GM19025 (cell line): ENCODE measurements around the gene TPRG1.

Experiments
- ATAC-seq: cut with Tn5 transposase; IDR thresholded peaks from one replicate; pipeline ENCODE4 v1.9.1; 2021; ENCODE audit warnings: mild to moderate bottlenecking, low read depth, moderate library complexity; ENCODE audit not compliant: unreplicated experiment

The TPRG1 gene

DNA sequence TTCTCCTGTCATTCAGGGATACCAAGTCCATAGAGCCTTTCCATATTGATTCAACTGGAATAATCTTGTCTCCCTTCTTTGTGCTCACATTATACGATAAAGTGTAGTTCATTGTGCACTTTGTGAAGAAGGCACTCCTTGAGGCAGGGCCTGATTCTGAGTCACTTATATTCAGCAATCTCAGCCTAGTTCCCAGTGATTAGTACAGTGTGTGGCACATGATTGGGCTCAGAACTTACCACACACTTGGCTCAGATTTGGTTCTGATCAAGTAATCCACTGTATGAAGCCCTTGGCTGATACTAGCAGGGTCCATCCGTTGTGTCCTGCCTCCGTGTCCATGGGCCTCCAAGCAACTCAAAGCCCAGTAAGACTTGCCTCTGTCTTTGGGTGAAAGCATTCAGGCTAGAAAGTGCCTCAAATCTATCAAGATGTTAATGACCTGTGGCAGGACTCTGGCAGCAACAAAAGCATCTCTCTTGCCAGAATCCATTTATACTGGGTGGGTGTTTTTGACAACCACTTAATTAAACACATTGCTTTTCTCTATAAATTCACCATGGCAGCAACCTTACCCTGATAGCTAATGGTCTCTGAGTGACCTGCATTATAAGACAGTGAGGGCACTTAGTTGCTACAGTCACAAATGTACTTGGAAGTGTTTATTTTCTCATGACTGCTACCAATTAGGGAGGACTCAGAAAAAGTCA is 51.3 kb downstream of the TPRG1 start:
- no peak for ATAC-seq

DNA sequence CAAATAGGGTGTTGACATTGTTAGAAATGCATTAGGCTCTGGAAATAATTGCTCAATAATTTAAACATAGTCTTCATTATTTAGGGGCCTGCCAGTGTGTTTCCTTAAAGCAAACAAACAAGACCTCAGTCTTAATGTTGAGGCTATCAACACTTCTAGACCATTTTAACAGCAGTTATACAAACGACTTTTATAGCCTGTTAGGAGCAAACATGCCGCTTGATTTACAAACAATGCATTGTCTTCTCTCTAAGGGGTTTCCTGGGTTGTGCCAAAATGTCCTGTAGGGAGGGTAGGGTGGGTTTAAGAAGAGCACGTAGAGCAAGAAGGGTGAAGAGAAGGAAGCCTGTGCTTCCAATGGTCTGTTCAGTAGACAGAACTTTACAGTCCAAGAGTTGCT is 53.7 kb downstream of the TPRG1 start:
- ATAC-seq, result no peak

- no peak for ATAC-seq
Measured at GRCh38 chr3:189227249-189227648, 55.5 kb downstream of the TPRG1 start.

DNA sequence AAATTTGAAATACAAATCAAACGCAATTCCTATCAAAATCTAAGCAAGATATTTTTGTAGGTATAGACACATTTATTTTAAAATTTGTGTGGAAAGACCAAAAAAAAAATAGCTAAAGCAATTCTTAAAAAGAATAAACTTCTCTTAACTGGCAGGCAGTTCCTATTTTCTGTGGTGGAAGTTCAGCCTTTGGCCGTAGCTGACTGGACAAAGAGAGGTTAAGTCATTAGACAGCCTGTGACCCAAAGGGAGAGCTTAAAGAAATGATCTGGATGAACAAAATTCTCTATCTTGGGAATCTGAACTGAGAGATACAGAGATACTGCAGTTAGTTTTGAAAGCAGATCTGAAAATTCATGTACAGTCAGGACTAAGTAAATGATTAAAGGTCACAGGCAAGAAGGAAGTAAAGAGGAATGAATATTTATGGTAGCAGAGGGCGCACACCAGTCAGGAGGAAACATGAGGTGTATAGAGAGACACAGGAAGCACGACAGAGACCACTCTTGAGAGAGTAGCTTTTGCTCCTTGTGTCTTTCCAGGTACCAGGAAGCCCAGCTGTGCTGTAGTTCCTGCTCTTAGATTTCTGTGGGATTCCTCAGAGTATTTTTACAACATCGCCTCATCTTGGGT is 57.5 kb downstream of the TPRG1 start:
- peak; percentile 67 for ATAC-seq

- no peak for ATAC-seq
Measured at GRCh38 chr3:189232790-189233189, 61.0 kb downstream of the TPRG1 start.

GRCh38 chr3:189233225-189233858 is 61.6 kb downstream of the TPRG1 start:
- ATAC-seq, result no peak

- no peak for ATAC-seq
Measured at GRCh38 chr3:189235214-189235613, 63.4 kb downstream of the TPRG1 start.

- no peak for ATAC-seq
Measured at GRCh38 chr3:189236352-189236751, 64.6 kb downstream of the TPRG1 start.

- no peak for ATAC-seq
Measured at GRCh38 chr3:189237526-189237925, 65.8 kb downstream of the TPRG1 start.

GRCh38 chr3:189238071-189238470 is 66.3 kb downstream of the TPRG1 start:
- no peak for ATAC-seq

- no peak for ATAC-seq
Measured at GRCh38 chr3:189239616-189240015, 67.8 kb downstream of the TPRG1 start.

- no peak for ATAC-seq
Measured at GRCh38 chr3:189249987-189250386, 78.2 kb downstream of the TPRG1 start.

DNA sequence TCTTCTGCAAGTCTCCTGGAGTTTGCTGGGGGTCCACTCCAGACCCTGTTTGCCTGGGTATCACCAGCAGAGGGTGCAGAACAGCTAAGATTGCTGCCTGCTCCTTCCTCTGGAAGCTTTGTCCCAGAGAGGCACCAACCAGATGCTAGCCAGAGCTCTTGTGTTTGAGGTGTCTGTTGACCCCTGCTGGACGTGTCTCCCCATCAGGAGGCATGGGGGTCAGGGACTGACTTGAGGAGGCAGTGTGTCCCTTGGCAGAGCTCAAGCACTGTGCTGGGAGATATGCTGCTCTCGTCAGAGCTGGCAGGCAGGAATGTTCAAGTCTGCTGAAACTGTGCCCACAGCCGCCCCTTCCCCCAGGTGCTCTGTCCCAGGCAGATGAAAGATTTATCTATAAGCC is 86.5 kb downstream of the TPRG1 start:
- no peak for ATAC-seq

DNA sequence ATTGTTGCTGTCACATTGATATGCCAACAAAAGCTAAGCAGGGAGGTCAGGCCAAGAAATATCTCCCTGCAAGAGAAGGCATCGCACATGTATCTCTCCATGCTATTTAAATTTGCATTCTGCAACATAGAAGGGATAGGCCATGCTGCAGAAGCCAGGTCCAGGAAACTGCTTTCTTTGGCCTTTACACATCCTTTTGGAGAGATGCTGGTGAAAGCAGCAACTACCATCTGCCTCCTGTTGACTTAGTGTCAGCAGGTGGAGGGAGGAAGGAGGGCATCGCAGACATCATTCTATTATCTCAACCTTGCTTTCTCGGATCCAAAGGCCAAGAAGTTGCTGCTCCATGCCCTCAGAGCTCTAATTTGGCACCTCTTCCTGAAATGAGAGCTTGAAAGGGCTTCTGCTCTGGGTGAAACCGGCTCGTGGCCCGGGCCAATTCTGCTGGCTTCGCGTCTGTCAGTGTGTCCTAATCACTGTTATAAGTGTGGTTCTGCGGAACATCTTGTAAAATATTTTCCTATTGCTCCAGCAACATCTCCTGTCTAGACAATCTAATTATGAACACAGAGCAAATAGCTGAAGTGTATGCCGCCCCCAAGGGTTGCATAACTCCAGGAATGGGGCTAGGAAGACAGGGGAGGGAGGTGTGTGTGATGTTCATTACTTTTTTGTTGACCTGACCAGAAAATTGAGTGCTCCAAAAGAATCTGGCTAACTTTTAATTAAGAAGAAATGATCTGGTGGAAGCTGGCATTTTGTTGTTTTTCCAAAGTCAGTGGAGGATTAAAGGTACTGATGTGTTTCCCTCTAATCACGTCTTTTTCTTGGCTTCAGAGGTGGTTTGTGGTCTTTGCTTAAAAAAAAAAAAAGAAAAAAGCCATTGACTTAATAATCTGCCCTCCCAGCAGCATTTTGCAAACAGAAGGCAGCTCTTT is 89.1 kb downstream of the TPRG1 start:
- ATAC-seq, result no peak

GRCh38 chr3:189262746-189263145 is 91.0 kb downstream of the TPRG1 start:
- no peak for ATAC-seq

DNA sequence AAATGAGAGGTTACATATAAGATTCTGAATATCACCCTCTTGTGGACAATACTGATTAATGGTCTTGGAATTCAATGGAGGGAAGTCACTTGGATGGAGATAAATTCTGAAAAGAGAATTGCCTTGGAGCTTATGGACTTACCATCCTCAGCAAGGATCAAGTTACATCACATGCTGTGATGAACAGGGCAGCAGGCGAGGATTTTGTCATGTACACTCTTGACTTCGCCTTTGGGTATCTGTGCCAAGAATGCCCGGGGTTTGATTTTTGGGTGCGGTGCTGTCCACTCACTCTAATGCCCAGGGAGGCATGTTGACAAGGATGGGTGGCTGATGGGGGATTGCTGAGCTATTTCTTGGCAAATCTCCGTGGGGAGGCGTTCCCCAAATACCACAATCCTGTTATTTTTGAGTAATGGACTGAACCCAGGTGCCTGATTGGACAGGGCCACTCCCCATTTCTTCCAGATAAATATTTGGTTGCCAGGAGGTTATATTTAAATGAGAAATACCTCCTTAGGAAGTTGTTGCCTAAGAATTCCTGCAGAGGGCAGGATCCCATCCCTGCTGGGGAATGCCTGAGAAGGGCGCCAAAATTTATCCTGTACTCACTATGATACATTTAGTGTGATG is 96.3 kb downstream of the TPRG1 start:
- no peak for ATAC-seq

DNA sequence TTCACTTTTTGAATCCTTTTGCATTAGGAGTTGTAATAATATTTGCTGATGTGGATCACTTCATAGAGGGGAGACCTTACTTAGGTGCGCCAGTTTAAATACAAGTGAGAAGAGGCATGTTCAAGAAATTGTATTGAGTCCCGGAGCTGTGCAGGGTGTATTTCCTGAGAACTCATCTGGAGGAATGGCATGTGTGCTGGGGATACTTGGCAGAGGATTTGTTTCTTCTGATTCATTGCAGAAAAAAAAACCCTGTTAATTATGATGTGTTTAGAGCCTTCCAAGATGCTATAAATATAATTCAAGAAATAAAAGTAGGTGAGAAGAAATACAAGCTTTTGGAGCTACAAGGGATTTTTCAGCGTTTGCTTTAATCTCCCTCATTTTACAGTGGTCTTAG is 97.6 kb downstream of the TPRG1 start:
- ATAC-seq, result no peak

- no peak for ATAC-seq
Measured at GRCh38 chr3:189270248-189270832, 98.6 kb downstream of the TPRG1 start.

DNA sequence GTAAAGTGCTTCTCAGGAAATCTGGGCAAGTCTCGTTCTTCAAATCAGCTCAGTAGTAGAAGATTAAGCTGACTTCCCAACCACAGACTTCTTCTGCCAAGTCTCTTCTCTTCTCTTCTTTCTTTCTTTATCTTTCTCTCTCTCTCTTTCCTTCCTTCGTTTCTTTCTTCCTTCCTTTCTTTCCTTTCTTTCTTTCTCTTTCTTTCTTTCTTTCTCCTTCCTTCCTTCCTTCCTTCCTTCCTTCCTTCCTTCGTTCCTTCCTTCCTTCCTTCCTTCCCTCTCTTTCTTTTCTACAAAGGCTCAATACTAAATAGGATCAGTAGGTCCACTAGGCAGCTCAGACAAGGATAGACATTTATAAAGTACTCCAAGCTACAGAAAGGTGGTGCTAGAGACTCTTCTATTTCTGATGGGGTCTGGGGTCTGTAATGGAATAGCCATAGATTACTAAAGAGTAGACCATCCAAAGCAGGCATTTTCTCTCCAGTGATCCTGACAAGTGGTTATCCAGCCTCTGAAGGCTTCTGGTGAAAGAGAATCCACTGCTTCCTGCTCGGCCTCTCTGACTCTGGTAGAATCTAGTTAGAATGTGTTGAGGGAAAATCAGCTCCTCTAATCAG is 100.8 kb downstream of the TPRG1 start:
- peak; percentile 41 for ATAC-seq

GRCh38 chr3:189273736-189274135 is 102.0 kb downstream of the TPRG1 start:
- no peak for ATAC-seq
